Measurements from ENCODE around the gene SLC2A5. TPM values are rescaled to one million over a fixed set of nuclear protein-coding genes. Genes with fewer than 3 reads are reported as not detected.

Gene SLC2A5
- 0.64 and 1.8 TPM in 2 replicates for total RNA-seq

GRCh38 chr1:9069326-9070100 is at the start of gene SLC2A5:
Gene SLC2A5, minus strand, starts transcription at chr1:9069635. Its CDS starts 99 bp downstream, at chr1:9069536.

Other genes with a start within 250 kb of the SLC2A5 start
- gene ENO1, start 190.9 kb downstream of the SLC2A5 start, total RNA-seq, result 1,439 and 2,475 TPM in 2 replicates
- gene CA6, start 123.8 kb downstream of the SLC2A5 start, total RNA-seq, result not detected in 2 replicates
- gene SLC2A7, start 43.2 kb downstream of the SLC2A5 start, total RNA-seq, result not detected in 2 replicates
- 2.1 and 4.0 TPM in 2 replicates for gene GPR157, start 59.5 kb upstream of the SLC2A5 start, total RNA-seq
- 48.5 and 69.9 TPM in 2 replicates for gene H6PD, start 165.1 kb upstream of the SLC2A5 start, total RNA-seq
- 11.6 and 32.8 TPM in 2 replicates for gene SPSB1, start 223.3 kb upstream of the SLC2A5 start, total RNA-seq